GM21360 (cell line): Measurements from ENCODE around the gene PAEP.
"Not testable (repeated sequence)": the region's sequence is repeated elsewhere in the genome, so short reads cannot be mapped to it uniquely, and the experiment has no call there.

ENCODE experiments used
- ATAC-seq: cut with Tn5 transposase; IDR thresholded peaks from one replicate; pipeline ENCODE4 v1.9.1; 2021; ENCODE audit warnings: mild to moderate bottlenecking, moderate library complexity; ENCODE audit not compliant: unreplicated experiment

PAEP gene

DNA sequence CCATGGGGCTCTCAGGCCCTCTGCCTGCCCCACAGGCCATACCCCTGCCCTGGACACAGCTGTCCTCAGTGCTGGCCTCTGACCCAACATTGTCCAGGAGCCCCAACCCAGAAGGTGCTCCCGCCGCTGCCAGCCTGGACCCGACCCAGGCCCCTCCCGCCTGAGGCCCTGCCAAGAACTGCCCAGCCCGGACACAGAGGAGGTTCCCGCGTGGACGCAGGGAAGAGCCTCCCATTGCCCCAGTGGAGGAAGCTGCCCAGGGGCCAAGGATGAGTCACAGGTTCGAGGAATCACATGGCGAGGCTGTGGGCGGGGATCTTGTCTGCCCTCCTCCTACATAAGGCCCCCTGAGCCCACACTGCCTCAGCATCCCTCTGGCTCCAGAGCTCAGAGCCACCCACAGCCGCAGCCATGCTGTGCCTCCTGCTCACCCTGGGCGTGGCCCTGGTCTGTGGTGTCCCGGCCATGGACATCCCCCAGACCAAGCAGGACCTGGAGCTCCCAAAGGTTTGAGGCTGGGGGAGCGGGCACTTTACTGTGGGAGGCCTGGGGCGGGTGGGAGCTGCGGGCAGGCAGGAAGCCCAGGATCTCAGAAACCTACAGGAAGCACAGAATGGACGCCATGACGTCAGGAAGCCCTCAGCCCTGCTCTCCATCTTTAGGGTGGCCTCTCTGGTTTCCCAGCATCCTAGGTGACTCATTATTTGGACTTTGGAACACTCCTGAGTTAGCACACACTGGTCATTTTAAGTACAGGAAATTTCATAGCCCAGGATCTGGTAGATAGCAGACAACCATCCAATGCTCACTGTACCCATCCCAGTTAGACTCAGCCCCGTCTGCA is at the start of gene PAEP:
Gene PAEP (plus strand): TSS at position 366 of the 844 bp plus-strand sequence.
- ATAC-seq = no peak

DNA sequence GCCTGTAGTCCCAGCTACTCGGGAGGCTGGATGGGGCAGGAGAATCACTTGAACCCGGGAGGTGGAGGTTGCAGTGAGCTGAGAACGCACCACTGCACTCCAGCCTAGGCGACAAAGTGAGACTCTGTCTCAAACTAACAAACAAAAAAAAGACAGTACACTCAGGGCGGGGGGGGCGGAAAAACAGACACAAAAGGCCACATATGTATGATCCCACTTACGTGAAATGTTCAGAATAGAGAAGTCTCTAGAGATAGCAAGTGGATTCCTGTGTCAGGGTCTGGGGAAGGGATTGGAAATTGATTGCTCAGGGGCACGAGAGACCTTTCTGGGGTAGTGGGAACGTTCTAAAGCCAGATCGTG is 49.3 kb upstream of the PAEP start:
- no peak for ATAC-seq

DNA sequence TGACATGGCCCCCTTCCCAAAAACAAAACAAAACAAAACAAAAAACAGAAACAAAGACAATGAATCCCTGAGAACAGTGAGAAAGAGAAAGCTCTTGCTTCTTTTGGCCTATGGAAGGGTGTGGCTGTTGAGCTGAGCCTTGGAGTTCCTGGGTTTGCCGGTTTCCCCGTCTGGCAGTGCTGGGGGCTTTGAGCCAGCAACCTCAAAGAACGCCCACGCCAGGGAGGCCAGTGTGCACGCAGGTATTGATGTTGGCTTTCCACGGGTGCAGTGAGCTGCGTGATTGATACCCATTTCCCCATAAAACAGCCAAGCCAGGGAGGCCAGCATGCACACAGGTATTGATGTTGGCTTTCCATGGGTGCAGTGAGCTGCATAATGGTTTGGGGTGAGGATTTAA is 48.7 kb upstream of the PAEP start:
- ATAC-seq = no peak

- ATAC-seq = no peak
These were observed 48.2 kb upstream of the PAEP start for GRCh38 chr9:135513351-135513846.

GRCh38 chr9:135513906-135514305 is 47.6 kb upstream of the PAEP start:
- not testable (repeated sequence) for ATAC-seq

- no peak for ATAC-seq
These were observed 47.0 kb upstream of the PAEP start for GRCh38 chr9:135514342-135515082.

GRCh38 chr9:135515083-135515951 is 46.2 kb upstream of the PAEP start:
- ATAC-seq = no peak

GRCh38 chr9:135516132-135516860 is 45.3 kb upstream of the PAEP start:
- ATAC-seq = no peak

DNA sequence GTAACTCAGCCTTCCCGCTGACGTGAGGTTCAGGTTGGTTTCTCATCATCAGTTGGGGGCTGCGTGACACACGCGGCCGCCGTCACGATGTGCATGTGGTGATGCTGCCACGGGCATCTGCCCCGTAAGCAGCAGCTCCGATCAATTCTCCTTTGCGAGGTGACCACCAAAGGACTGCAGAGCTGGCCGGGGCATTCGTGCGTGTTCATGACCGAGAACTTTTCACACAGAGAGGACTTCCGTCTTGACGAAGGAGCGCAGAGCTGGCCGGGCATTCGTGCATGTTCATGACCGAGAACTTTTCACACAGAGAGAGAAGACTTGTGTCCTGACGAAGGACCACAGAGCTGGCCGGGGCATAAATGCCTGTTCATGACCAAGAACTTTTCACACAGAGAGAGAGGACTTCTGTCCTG is 44.1 kb upstream of the PAEP start:
- ATAC-seq = no peak

DNA sequence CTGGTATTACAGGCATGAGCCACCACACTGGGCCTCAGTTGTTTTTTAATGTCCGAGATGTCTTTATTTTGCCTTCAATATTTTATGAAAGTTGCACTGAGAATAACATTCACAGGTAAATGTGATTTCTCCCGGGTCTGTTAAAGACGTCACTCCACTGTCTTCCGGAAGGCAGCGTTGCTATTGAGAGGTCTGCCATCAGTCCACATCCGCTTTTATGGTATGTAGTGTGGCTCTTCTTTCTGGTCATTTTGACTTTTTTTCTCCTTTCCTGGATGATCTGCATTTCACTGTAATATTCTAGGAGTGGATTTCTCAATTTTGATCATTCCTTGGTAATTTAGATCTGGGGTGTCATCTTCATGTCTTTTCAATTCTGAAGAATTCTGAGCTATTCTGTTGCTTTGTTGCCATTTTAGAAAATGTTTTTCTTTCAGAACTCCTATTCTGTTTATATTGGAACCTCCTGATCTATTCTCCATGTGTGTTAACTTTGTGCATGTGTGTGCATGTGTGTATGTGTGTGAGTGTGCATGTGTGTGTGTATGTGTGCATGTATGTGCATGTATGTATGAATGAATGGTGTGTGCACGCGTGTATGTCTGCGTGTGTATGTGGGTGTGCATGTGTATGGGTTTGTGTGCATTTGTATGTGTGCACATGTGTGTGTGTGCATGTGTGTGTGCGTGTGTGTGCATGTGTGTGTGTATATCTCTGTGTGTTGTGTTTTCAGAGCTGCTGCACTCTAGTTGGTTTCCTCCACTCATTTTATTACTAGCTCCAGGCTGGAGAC is 42.2 kb upstream of the PAEP start:
- ATAC-seq = no peak

- no peak for ATAC-seq
These were observed 40.5 kb upstream of the PAEP start, which contains the start of gene LCN1 for GRCh38 chr9:135520916-135521607. LCN1 (plus strand) TSS chr9:135521440; CDS start chr9:135521498, 58 bp downstream.

DNA sequence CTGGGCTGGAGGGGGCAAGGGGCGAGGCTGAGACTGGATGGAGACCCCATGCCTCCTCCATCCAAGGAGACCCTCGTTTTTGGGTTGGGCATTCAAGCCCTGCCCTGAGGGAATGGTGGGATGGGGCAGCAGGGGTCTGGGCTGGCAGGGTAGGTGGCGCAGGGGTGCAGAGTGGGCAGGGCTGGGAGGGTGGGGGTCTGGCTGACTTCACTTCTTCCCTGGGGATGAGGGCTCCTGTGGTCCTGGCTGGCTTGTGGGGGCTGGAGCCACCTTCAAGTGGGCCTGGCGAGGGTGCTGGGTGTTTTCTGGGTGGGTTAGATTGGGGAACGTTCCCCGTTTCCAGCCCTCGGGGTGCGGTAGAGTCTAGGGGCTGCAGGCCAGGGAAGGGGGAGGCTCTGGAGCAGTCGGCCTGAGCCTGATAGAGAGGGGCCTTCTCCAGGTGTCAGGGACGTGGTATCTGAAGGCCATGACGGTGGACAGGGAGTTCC is 39.9 kb upstream of the PAEP start:
- no peak for ATAC-seq

GRCh38 chr9:135522137-135522877 is 39.2 kb upstream of the PAEP start:
- no peak for ATAC-seq

- ATAC-seq = no peak
These were observed 38.6 kb upstream of the PAEP start for GRCh38 chr9:135522931-135523330.

- no peak for ATAC-seq
These were observed 37.9 kb upstream of the PAEP start for GRCh38 chr9:135523521-135524129.

DNA sequence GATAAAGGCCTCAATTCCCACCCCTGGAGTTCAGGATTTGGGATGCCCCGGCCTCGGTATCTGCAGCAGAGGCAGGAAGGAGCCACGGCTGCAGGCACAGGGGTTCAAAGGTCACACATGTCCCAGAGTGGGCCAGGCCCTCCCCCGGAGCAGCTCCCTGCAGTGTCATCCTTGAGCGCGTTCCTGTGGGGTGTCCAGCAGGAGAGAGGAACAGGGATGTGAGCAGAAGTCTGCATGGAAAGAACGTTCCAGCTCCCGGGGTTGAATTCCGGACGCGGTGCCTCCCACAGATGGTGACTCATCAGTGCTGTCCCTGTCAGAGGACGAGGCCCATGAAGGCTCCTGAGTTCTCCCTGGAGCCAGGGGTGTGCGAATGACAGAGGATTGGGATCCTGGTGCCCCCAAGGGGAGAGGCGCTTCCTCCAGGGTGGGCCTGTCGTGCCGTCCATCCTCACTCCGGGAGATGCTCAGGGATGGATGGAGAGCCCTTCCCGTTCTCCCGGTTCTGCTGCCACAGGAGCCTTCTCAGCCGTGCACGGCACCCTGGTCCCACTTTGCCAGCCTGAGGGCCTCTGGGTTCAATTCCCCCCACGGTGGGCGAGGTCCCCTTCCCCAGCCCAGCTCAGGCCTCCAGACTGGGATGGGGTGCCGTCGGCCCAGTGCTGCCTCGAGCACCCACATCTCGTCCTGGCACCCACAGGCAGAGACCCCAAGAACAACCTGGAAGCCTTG is 37.3 kb upstream of the PAEP start:
- ATAC-seq = no peak
